Stimulated activated CD4-positive, alpha-beta T cell treated with anti-CD3 and anti-CD28 coated beads, Interleukin-15, amount 100 ng/mL, for 48 hours (primary cell): ENCODE measurements around the gene LARGE1.
"Not testable (repeated sequence)": the region's sequence is repeated elsewhere in the genome, so short reads cannot be mapped to it uniquely, and the experiment has no call there.

Source experiments
- DNase-seq, 2 donors: peaks; one replicate each; pipeline ENCODE4 v3.0.0-alpha.2; 2020; ENCODE audit warnings: low read depth in 2 of 2

The LARGE1 gene

GRCh38 chr22:33884829-33885228, 35.4 kb downstream of the LARGE1 start:
- no peak for DNase-seq

DNA sequence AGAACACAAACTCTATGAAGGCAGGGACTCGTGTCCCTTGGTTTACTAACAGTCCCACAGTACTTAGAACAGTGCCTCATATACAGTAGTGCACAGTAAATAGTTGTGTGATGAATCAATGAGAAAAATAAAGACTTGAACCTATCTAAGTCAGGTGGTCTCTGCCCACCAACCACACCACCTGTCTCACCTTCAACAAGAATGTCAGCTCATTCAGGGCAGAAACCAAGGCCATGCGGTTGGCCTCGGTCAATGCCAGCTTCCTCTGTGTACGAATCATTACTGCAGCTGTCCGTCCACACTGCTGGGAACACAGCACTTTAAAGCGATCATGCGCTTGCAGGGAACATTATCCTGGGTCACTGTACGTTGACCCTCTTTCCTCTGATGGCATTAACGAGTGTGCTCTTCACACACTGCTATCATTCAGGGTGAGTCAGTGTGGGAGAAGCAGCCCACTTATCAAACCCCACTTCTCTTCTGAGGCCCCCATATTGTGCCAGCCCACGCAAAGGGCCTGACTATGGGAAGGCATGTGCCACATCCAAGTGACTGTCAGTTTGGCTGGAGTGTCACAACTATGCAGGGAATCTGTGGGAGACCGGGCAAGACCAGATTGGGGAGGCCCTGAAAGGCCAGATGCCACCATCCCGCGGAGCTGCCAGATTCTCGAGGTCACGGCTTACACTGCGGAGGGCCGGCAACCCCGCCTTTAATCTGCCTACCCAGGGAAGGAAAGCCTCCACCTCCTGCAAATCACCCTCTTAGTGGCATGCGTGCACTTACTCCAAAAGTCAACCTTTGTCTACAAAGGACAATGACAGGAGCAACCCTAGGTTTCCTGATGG, 36.1 kb downstream of the LARGE1 start:
- DNase-seq: no peak

DNA sequence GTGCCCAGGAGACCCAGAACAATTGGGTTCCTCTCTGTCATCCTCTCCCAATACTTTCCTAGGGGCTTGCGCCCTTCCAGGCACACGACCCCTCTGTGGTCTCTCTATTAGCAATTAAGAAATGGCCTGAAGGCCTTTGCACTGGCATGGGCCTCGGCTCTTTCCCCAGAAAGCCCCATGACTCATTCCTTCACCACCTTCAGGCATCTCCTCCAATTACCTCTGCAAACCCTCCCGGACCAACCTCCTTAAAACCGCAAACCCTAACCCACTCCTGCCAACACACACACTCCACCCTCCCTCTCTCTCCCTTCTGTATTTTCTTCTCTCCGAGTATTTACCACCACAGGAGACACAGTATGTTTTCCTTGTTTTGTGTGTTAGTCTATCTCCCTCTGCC, 36.7 kb downstream of the LARGE1 start:
- DNase-seq: no peak

DNA sequence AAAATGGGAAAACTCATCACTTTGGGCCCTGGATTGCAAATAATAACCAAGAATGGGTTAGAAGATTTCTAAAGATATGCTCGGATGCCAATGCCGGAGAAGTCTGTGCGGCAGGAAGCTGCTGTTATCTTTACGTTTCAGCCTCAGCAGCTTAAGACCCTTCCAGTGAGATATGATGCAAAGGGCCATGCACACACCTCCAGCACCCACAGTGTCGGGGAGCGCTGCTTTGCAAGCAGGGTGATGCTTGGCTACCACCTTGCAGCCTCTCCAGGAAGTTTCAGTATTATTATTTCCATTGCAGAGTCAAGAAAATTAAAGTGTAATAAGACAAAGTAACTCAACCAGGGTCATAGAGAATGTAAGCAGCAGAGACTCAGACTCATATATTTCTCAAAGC, 37.3 kb downstream of the LARGE1 start:
- DNase-seq: no peak

DNA sequence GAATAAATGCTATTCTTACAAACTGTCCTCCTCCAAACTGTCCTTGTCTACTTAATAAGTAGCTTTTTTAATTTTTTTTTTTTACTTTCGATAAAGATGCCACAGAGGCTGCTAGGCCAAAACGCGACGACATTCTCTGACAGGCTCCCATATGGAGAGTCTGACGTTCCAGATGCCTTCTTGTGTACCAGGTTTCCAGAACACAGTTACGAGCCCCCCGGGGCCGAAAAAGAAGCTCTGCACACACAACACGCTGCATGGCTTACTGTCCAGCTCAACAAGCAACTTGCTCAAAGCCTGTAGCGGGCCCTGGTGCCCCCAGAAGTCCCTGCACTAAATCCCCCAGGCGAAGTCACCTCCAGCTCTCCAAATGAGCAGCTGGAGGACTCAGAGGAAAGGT, 39.3 kb downstream of the LARGE1 start:
- DNase-seq: no peak

DNA sequence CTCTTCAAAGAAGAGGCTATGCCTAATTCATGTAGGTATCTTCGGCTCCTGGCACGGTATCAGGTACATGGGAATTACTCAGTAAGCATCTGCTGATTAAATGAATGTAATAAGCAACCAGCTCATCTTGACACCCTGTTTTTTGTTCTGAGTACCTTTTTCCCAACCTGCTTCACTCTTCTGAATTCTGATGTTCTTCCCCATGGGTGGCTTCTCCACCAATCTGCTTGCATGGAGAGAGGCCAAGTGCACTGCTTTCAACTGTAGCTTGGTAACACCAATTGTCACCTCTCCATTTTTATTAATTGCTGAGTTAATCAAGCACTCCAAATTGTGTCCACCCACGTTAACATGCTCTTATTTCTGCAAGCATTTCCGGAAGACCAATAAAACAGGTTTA, 40.5 kb downstream of the LARGE1 start:
- no peak for DNase-seq

DNA sequence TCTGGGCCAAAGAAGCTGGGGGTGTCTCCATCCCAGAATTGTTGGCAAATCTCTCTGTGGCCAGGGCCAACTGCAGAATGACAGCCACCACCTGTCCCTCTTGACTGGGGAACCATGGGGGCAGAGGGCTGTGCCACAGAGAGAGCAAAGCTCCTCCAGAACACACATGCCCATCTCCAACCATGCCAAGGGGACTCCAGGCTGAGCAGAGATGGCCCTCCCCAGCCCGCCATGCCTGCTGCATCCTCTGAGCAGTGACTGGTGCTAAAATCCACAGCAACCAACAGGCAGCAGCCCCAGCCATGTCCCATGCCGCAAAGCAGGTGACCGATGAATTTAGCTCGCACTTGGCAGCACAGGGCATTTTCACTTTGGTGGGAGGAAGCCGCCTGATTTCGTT, 45.0 kb downstream of the LARGE1 start:
- no peak for DNase-seq

DNA sequence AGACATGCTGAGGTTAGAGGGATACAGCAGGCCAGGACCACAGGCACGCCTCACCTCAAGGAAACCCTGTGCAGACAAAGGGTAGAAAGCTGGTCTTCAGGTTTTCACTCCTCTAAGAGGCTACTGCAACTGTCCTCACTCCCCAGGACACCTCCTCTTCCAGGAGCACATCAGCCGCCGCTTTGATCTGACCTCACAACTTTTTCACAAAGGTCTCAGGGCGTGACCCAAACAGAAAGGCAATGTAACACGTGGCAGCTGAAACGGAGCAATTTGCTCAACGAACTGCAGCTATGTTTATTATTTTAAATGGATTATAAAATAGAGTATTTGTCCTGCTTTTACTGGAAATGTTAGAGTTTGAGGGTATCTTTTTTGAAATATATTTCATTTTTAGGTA, 46.1 kb downstream of the LARGE1 start:
- no peak for DNase-seq

DNA sequence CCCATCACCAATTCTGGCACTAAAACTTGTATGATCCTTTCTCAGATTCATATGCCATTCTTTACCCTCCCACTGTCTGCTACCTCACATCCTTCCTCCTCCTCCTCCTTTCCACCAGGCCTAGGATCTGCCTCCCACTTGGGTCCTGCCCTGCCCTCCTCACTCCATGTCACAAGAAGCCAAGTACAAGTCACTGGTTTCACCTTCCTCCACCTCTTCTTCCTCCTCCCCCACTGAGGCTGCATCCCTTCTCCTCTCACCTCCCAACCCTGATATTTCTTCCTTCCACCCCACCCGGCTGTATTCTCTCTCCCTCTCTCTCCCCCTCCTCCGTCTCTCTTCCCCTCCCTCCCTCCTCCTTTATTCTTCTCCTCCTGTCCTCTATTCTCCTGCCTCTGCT, 46.6 kb downstream of the LARGE1 start:
- no peak for DNase-seq

DNA sequence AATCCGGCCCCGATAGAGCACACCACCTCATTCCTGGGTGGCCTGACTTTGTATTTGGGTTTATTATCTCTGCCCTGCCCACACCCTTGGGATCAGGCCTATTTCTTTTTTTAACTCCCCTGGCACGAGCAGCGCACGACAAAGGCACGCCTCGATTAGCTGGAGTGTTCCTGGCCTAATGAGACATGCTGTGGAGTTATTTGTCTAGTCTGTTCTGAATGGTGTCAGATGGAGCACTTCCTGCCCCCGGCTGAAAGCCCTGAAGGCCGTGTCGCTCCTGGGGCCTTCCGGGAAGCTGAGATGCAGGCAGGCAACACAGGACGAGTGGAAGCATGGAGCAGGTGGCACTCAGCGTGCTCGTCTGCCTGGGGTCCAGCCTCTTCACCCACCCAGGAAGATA, 47.1 kb downstream of the LARGE1 start:
- DNase-seq: no peak

DNA sequence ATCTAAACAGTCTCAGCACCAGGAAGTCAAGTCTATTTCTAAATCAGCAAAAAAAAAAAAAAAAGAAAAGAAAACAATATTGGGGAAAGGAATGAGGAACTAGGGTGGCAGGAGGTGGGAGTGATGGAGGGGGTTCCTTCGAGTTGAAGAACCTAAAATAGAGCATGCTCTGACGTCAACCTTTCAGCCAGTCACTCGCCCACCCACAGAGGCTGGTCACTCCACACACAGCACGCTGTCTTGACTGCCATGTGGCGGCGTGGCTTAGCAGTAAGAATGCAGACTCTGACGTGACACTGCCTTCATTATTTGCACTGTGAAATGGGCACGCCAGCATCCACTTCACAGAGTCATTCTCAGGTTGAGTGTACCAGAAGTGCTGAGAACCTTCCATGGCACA, 48.3 kb downstream of the LARGE1 start:
- no peak for DNase-seq

- no peak for DNase-seq
Observed at GRCh38 chr22:33869946-33870345, 50.3 kb downstream of the LARGE1 start.

GRCh38 chr22:33867971-33868370, 52.3 kb downstream of the LARGE1 start:
- DNase-seq: no peak

GRCh38 chr22:33867118-33867866, 53.0 kb downstream of the LARGE1 start:
- no peak for DNase-seq

DNA sequence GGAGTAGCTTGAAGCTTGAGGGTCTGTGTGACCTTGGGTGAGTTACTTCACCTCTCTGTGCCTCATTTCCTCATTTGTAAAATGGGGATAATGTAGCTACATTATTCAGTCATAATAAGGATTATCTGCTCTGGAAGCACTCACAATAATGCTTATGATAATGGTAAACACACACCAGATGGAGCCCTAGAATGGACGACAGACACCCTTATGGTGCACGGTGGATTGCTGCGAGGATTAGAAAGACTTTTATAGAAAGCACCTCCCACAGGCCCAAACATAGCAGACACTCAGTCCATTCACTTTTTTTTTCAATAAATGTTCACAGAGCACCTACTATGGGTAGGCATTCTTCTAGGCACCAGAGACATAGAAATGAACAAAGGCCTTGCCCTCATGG, 53.8 kb downstream of the LARGE1 start:
- DNase-seq: no peak

- no peak for DNase-seq
Observed at GRCh38 chr22:33865996-33866395, 54.3 kb downstream of the LARGE1 start.

DNA sequence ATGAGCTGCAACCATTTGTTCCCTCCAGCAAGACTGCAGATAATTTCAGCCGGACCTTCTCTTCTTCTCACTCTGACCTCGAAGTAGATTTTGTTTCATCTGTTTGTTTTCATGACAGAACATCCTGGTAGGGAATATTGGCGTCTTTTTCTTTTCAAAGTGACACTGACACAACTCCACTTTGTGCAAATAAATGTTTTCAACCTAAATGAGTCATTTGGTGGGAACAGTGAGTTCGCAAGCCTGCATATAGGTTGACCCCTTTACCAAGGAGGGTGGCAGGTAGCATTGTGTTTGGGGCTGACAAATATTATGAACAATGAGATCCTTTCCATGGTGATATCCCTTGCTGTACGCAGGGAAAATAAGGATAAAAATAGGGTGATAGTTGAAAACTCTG, 55.0 kb downstream of the LARGE1 start:
- no peak for DNase-seq

- DNase-seq: no peak
Observed at GRCh38 chr22:33864723-33865130, 55.5 kb downstream of the LARGE1 start.

GRCh38 chr22:33861216-33861875, 58.9 kb downstream of the LARGE1 start:
- DNase-seq: no peak

DNA sequence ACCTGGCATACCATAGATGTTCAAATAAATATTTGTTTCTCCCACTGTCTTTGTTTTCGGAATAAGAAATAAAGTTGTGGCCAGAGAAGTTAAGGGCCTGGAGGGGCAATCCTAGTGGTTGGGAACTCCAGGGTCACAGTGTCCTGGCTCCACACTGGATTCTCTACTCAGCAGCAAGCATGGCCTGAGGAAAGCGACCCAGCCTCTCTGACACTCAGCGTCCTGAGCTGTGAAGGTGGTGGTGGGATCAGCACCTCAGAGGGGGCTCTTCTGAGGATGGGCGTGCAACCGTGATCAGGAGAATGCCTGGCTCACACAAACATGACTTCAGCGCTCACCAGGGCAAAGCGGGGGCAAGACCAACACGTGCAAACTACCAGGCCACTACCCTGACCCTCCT, 59.9 kb downstream of the LARGE1 start:
- no peak for DNase-seq

GRCh38 chr22:33859311-33859710, 61.0 kb downstream of the LARGE1 start:
- no peak for DNase-seq

DNA sequence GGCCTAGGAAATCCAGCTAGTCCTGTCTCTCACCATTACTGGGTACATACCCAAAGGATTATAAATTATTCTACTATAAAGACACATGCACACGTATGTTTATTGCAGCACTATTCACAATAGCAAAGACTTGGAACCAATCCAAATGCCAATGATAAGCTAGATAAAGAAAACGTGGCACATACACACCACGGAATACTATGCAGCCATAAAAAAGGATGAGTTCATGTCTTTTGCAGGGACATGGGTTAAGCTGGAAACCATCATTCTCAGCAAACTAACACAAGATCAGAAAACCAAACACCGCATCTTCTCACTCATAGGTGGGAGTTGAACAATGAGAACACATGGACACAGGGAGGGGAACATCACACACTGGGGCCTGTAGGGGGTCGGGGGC, 61.6 kb downstream of the LARGE1 start:
- DNase-seq: not testable (repeated sequence)

- not testable (repeated sequence) for DNase-seq
Observed at GRCh38 chr22:33857767-33858166, 62.5 kb downstream of the LARGE1 start.
